ENCODE results near the gene KCNG3.

Gene KCNG3

DNA sequence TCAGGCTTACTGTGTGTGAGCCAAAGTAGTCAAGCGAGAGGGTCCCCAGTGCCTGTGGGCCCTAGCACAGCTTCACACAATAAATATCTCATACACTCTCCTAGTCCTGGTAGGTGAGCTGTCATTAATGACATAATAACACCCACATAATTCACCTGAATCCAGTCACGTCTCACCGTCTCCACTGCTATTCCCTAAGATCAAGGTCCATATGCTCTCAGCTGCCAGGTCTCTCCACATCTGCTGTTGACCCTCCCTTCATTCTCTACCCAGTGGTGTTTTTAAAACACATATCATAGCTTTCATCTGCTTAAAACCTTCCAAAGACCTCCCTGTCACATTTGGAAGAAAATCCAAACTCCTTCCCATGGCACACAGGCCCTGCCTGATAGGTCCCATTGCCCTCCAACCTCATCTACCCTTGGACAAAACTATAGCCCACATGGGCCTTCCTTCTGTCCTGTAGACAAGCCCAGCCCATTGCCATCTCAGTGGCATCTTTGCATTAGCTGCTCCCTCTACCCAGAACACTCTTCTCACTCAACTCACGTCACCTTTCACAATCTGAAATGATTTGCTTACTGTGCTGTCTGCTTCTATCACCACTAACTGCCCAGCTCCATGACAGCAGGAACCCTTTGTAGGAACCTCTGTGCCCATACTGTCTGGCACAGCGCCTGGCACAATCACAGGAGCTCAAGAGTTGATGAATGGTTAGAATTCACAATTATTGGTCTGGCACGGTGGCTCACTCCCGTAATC lies 7.5 kb downstream of the KCNG3 start:
- no peak for DNase-seq (ENCODE audit: low read depth)

DNA sequence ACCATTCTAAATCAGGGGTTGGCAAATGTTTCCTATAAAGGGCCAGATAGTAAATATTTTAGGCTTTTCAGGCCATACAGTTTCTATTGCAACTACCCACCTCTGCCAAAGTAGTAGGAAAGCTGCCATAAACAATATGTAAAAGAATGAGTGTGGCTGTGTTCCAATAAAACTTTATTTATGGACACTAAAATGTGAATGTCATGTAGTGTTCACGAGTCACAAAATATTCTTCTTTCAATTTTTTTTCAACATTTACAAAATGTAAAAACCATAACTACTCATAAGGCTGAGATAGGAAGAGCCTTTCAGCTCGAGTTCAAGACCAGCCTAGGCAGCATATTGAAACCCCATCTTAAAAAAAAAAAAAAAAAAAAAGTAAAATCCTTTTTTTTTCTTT lies 13.4 kb downstream of the KCNG3 start:
- DNase-seq (ENCODE audit: low read depth), result no peak

DNA sequence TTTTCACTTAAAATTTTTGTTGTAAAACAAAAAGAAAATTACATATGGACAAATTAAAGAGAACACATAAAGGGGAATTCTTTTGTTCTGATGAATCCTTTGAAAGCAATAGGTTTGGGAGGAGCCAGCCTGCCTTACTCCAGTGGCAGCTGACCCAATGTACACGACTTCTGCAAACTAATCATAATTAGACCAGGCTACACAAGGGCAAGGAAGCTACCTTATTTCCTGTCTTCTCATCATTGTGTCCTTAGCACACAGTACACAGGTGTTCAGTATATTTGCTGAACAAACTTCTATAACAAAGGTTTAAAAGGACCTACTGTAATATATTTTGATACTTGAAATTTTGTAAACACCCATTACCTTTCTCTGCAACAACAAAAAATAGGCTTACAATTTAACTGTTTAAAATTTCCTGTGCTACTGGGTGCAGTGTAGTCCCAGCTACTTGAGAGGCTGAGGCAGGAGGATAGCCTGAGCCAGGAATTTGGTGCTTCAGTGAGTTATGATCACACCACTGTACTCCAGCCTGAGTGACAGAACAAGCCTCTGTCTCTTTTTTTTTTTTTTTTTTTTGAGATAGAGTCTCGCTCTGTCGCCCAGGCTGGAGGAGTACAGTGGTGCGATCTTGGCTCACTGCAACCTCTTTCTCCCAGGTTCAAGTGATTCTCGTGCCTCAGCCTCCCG lies 18.9 kb downstream of the KCNG3 start:
- DNase-seq (ENCODE audit: low read depth), result no peak

GRCh38 chr2:42470706-42471105 lies 23.1 kb downstream of the KCNG3 start:
- no peak for DNase-seq (ENCODE audit: low read depth)

- DNase-seq (ENCODE audit: low read depth), result no peak
Measured at GRCh38 chr2:42464631-42465030, 29.2 kb downstream of the KCNG3 start.

- no peak for DNase-seq (ENCODE audit: low read depth)
Measured at GRCh38 chr2:42463570-42463969, 30.2 kb downstream of the KCNG3 start.

GRCh38 chr2:42459296-42459695 lies 34.5 kb downstream of the KCNG3 start:
- no peak for DNase-seq (ENCODE audit: low read depth)

GRCh38 chr2:42458396-42458795 lies 35.4 kb downstream of the KCNG3 start:
- no peak for DNase-seq (ENCODE audit: low read depth)

DNA sequence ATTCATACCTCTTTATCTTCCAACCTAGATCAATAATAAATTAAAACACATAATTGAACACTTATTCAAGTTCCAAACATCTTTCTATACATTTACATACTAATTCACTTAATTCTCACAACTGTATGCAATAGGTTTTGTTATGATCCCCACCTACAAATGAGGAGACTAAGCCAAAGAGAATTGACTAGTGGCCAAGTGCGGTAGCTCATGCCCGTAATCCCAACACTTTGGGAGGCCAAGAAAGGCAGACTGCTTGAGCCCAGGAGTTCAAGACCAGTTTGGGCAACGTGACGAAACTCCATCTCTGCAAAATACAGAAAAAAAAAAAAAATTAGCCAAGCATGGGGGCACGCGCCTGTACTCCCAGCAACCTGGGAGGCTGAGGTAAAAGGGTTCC lies 36.8 kb downstream of the KCNG3 start:
- no peak for DNase-seq (ENCODE audit: low read depth)

GRCh38 chr2:42456126-42456839 lies 37.5 kb downstream of the KCNG3 start:
- DNase-seq (ENCODE audit: low read depth), result no peak

DNA sequence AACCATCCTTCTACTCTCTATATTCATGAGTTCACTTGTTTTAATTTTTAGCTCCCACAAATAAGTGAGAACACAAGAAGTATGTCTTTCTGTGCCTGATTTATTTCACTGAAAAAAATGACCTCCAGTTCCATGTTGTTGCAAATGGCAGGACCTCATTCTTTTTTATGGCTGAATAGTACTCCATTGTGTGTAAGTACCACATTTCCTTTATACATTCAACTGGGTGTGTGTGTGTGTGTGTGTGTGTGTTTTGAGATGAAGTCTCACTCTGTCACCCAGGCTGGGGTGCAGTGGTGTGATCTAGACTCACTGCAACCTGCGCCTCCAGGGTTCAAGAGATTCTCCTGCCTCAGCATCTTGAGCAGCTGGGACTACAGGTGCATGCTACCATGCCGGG lies 41.2 kb downstream of the KCNG3 start:
- DNase-seq (ENCODE audit: low read depth), result no peak

GRCh38 chr2:42450136-42450535 lies 43.6 kb downstream of the KCNG3 start:
- DNase-seq (ENCODE audit: low read depth), result no peak

- no peak for DNase-seq (ENCODE audit: low read depth)
Measured at GRCh38 chr2:42449163-42450087, 44.4 kb downstream of the KCNG3 start.

GRCh38 chr2:42448163-42448562 lies 45.6 kb downstream of the KCNG3 start:
- no peak for DNase-seq (ENCODE audit: low read depth)

- no peak for DNase-seq (ENCODE audit: low read depth)
Measured at GRCh38 chr2:42446503-42447271, 47.1 kb downstream of the KCNG3 start.

DNA sequence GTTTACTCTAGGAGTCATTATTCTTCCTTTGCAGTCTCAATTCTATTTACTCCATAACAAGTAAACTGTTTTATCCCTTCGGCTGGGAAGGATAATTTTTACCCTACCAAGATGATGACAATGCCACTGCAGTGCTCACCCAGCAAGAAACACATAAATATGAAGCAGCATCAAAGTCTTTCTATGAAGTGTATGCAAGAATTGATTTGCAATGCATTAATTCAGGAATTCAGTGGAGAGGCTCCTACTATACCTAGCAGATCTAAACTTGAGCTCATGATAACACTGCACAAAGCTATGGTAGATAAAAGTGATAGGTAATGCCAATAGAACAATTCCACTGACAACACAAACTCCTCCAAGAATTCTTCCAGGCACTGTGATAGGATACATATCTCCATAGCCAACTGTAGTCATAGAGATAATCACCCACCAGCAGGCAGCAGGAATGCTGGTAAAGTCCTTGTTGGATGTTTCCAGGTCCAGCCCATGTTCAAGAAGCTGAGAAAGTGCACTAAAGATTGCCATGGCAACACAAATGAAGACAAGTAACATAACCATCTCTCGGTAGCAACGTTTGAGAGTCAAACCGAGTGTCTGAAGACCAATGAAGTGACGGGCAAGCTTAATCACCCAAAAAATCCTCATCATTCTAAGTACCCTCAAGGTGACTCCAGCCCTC lies 49.9 kb downstream of the KCNG3 start:
- DNase-seq (ENCODE audit: low read depth), result no peak

DNA sequence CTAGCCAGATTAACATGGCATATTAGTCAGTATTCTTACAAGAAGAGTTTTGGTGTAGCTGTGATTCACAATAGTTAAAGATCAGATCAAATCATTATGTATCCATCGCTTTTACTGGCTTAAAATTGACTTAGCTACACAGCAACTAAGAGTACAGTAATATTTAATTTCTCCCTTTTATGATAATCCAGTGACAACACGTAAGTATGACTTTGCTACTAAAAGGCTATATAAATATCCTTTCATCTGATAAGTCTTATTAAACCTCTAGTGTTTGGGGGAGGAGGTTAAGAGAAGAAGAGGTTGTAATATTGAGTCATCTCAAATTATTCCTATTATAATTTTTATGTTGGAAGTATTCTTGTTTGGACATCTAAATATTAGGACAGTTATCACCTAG lies 51.0 kb downstream of the KCNG3 start:
- no peak for DNase-seq (ENCODE audit: low read depth)

- DNase-seq (ENCODE audit: low read depth), result no peak
Measured at GRCh38 chr2:42438685-42439084, 55.1 kb downstream of the KCNG3 start.

- no peak for DNase-seq (ENCODE audit: low read depth)
Measured at GRCh38 chr2:42436370-42436769, 57.4 kb downstream of the KCNG3 start.

GRCh38 chr2:42435628-42436027 lies 58.2 kb downstream of the KCNG3 start:
- DNase-seq (ENCODE audit: low read depth), result no peak

DNA sequence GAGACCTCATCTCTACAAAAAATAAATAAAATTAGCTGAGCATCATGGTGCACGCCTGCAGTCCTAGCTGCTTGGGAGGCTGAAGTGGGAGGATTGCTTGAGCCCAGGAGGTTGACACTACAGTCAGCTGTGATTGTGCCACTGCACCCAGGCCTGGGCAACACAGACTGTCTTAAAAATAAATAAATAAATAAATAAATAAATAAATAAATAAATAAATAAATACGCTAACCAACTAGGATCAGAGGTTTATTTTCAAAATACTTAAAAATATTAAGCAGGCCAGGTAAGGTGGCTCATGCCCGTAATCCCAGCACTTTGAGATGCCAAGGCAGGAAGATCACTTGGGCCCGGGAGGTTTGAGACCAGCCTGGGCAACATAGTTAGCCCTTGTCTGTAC lies 63.6 kb downstream of the KCNG3 start:
- no peak for DNase-seq (ENCODE audit: low read depth)
